HG02870 (cell line): ENCODE results near the gene HNRNPA3.

ENCODE experiments used
- ATAC-seq: cut with Tn5 transposase; IDR thresholded peaks from one replicate; pipeline ENCODE4 v1.9.1; 2021; ENCODE audit warnings: mild to moderate bottlenecking, moderate library complexity; ENCODE audit not compliant: unreplicated experiment

HNRNPA3 gene

DNA sequence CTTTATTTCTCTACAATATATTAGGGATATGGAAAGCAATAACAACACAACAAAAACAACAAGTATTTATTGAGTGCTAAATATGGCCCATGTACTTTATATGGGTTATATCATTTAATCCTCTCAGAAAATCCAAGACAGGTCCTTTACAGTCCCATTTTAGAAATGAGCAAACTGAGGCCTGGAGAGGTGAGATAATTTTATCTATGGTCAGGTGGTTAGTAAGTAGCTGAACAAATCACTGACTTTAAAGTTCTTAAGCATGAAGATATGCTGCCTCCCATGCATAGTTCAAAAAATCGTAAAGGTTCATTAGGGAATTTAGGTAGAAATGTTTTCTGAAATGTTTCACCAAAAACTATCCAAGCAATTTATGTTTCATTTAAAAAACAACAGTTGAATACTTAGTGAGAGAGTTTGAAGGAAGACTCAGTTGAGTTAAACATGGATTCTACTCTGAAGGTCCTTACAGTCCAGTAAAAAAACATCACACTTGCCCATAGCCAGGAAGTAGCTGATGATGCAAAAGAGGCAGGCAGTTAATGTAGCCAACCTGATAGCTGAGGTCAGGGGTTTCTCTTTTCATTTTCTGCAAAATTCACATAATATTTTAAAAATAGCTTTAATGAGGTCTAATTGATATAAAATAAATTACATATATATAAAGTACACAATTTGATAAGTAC, 59.5 kb downstream of the HNRNPA3 start:
- ATAC-seq, result no peak

DNA sequence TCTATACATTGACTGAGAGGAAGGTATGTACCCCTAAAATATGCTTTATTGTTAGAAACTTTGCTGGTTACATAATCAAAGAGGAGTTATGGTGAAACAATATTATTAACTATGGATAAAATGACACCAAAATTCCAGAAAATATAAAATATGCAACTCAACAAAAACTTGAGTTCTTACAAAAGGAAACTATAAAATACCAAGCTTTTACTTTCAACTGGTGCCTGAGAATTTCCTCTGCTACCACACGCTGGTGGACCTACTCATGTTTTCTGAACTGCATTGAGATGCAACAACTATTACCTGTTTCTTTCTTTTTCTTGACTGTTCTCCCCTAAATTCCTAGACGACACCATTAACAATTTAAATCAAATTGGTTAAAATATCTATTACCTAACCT, 60.2 kb downstream of the HNRNPA3 start:
- ATAC-seq, result no peak

DNA sequence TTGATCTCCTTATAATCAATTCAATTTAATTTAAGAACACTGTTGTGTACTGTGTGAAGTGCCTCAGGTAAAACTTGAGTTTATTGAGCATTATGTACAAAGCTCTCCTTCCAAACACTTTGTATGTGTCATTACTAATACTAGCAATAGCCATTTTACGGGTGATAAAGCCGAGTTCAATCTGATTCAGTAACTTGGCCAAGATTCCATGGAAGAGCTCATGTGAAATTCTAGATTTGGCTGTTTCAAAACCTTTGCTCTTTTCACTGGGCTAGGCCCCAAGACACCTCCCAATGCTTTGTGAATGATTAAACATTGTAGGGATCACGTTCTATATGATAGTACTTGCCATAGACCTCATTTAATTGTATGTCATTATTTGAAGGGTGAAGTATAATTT, 60.8 kb downstream of the HNRNPA3 start:
- no peak for ATAC-seq
